Esophagus squamous epithelium (tissue), 4 donors: Measurements from ENCODE around the gene ZNF124.

Source experiments
- CTCF ChIP-seq, 6 experiments: fragments of 450-650 bp in 4 of 6; fragments of 200-600 bp in 2 of 6; sonication (generic) in 2 of 6; IDR thresholded peaks; one replicate each; pipeline ENCODE4 v1.5.1; 2016 to 2019; ENCODE audit warnings: antibody characterized with exemption in 6 of 6, mild to moderate bottlenecking in 4 of 6, moderate library complexity in 4 of 6
- POLR2A ChIP-seq, 4 donors: fragments of 450-650 bp; IDR thresholded peaks; one replicate each; pipeline ENCODE4 v1.6.1; 2017; ENCODE audit warnings: antibody characterized with exemption in 4 of 4, mild to moderate bottlenecking in 4 of 4, moderate library complexity in 3 of 4

DNA sequence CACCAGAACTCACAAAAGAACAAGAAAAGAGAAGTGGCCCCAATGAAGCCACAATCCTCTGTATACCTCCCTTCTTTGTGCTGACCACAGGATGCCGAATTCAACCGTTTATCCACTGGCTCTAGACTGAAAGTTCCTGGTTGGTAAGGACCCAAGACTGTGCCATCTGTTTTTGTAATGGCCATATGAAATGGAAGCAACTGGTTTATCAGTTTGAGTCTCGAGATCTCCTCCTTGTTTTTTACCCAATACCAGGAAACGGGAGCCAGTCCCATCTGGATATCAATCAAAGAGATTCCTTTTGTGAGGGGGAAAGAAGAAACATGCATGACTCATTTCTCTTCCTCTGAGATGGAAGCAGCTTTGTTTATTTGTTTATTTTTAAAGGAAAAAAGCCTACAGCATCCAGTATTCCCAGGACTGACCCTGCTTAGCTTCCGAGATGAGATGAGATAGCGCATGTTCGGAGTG lies 32.4 kb upstream of the ZNF124 start:
- no peak for TF ChIP-seq CTCF (IDR thresholded peaks at IDR 0.05)
- no peak for TF ChIP-seq POLR2A (IDR thresholded peaks at IDR 0.05)
